Measurements from ENCODE around the gene MRFAP1.
"Not testable (repeated sequence)": the region's sequence is repeated elsewhere in the genome, so short reads cannot be mapped to it uniquely, and the experiment has no call there.

The MRFAP1 gene

DNA sequence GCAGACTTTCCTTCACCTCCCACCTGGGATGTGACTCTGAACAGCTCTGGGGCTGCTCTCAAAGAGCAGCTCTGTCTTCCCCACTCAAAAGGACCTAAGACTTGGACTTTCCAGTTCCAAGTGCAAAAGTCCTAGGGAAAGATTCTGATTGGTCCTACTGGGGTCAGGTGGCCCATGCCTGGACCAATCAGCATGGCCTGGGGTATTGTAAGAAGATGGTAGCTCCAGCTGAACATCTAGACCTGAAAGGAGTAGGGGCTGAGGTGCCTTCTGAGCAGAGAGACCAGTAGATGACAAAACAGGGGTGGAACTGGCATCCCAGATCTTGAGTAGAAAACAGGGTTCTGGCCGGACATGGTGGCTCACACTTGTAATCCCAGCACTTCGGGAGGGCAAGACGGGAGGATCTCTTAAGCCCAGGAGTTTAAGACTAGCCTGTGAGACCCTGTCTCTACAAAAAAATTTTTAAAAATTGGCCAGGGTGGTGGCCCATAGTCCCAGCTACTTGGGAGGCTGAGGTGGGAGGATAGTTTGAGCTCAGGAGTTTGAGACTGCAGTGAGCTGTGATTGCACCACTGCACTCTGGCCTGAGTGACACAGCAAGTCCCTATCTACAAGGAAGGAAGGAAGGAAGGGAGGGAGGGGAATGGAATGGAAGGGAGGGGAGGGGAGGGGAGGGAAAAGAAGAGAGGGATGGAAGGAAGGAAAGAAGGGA, 27.4 kb upstream of the MRFAP1 start:
- no peak for DNase-seq

DNA sequence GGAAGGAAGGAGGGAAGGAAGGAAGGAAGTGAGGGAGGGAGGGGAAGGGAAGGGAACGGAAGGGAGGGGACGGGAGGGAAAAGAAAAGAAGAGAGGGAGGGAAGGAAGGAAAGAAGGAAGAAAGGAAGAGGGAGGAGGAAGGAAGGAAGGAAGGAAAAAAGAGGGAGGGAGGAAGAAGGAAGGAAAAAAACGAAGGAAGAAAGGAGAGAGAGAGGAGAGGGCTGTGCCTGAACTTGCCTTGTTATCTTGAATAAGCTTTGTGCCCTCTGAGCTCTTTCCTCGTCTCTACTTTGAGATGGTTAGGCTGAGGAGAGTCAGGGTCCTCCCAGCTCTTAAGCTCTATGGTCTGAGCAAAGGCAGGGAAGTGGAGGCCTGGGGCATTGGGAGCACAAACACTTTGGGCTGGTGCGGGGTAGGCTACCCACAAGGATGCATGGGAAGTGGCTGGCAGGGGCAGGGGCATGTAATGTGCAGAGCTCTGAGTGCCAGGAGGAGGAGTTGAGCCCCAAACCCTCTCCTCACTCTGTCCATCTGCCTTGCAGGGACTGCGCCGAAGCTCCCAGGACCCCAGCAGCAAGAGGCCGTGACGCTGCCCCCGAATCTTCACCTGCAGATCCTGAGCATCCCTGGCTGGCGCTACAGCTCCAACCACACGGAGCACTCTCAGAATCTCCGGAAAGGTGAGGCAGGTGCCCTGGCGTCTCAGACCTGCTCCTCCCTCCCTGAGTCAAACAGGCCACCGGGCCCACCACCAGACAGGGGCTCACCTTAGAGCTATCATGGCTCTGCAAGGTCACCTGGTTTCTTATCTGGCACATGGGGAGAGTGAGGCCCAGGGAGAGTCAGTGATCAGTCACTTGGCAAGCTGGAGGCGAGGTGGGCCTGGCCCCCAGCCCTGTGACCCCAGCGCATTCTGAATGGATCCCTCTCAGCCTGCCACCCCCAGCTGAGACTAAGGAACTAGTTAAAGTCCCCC, 26.5 kb upstream of the MRFAP1 start:
- no peak for DNase-seq

DNA sequence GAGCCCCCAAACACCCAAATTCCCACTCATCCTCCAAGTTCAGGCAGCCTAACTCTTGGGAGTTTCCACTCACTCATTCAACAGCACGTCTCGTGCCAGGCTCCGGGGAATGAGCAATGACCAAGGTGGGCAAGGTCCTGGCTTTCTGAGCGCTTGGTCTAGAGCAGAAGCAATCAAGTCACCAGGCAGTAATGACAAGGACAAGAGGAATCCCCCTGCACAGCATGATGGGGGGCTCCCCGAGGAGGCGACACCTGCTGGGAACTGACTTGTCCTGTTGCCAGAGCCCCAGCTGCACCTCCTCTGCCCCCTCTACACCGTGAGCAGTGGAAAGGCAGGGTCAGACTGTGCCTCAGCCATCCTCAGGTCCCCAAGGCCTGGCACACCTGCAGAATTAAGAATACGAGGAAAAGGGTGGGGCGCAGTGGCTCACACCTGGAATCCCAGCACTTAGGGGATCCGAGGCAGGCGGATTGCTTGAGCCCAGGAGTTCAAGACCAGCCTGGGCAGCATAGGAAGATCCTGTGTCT, 25.7 kb upstream of the MRFAP1 start:
- DNase-seq = no peak

DNA sequence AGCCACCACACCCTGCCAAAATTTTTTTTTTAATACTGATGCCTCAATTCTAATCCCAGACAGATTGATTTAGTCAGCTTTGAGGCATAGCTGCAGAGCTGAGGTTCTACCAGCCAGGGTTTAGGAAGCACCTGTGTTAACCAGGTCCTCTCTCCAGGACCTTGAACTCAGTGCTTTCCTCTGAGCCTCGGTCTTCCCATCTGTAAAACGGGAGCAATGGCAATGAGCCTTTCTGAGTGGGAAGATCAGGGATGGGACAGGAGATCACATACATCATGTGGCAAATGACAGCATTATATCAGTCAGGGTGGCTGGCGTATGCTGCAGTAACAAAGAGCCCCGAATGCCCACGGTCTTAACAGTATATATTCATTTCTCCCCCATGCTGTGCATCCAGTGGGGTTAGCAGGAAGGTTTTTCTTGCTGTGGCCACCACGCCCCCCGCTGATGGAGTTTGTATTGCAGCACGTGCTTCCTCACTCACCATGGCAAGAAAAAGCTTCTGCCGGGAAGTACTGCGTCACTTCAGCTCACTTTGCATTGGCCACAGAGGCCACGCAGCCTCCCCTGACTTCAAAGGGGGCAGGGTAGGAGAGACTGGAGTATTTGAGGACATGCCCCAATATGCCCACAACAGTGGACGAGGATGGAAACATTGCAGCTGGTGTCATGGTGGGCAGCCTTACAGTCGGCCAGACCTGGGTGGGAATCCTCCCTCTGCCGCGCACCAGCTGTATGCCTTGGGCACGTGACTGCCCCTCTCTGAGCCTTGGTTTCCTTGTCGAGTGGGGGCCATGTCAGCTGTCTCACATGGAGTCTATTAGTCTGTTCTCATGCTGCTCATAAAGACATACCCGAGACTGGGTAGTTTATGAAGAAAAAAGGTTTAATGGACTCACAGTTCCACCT, 24.1 kb upstream of the MRFAP1 start:
- no peak for DNase-seq

DNA sequence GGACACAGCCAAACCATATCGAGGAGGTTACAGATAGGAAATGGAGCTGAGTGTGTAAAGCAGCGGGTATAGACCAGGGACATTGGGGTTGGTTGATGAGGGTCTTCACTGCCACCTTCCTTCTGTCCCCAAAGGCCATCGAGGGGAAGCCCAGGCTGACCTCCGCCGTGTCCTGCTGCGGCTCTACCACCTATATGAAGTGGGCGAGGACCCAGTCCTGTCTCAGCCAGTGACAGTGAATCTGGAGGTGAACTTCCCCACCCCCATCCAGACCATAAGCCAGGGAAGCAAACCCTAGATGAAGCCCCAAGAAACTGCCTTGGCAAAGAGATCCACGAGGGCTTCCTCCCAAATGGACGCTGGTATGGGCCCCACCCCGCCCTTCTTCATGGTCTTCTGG, 23.2 kb upstream of the MRFAP1 start:
- no peak for DNase-seq

DNA sequence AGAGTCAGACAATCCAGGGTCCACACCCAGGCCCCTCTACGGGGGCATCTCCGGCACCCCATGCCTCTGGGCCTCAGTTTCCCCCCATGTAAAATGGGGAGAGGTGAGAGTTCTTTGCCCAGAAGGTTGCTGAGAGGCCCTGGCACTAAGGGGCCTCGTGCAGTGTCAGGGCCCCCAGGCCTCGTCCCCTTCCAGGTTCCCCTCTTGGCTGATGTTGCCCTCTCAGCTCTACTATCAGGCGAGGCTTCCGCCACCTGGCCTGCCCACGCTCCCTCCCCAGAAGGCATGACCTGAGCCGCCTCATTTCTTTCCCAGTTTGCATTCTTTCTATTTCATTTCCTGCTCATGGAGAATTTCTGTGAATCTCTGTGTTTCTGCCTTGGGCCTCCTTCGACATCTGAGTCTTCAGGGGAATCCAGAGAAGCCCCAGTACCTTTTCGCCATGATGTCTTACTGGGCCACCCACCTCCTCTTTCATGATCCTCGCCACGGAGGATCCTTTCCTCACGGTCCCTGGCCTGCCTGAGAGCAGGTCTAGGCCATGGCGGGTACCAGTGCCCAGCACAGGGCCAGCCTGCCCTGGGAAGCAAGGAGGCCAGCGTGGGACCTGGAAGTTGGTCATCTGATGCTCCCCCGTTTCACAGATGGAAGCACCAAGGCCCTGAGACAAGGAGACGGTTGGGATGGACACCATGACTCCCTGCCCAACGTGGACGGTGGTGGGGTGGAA, 21.9 kb upstream of the MRFAP1 start:
- DNase-seq = no peak

DNA sequence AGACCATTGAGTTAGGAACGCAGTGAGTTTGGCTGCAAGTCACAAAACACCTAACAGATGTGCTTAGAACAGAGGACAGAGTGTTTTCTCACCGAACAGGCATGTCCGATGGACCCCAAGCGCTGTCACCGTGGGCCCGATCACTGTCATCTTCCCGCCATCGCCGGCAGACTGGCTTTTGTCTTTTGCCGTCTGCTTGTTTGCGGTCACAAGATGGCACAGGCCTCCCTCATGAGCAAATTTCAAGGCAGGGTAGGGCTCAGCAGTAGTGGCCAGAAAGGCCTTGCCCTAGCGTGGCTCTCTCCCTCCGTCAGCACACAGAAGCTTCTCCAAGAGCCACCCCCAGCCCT, 21.4 kb upstream of the MRFAP1 start:
- no peak for DNase-seq

DNA sequence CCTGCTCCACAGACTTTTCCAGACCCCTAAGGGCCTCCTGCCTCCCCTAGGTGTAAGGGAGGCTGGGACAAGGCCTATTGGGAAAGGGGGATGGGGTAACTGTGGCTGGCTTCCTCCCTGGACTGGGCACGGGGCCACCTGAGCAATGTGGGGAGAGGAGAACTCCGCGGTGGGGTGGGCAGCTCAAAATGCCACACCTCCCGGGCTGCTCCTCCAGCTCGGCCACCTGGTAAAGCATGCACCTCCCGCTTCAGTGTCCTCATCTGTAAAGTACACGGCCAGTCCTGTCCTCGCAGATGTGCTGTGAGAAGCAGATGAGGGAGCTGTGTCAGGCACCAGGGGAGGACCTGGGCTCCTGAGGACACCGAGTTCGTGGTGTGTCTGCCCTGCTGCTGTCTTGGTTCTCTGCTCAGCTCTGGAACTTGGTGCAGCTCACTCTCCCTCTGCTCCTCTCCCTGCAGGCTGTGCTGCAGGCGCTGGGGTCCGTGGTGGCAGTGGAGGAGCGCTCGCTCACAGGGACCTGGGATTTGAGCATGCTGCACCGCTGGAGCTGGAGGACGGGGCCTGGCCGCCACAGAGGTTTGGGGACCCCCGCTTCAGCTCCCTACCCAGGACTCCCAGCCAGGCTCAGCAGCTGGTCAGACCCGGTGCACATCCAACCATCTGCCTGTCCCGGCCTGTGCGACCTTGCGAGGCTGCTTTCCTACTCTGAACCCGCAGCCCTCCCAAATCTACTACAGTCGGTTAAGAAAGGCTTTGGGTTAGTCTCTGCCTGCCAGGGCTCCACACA, 20.8 kb upstream of the MRFAP1 start:
- DNase-seq = no peak

DNA sequence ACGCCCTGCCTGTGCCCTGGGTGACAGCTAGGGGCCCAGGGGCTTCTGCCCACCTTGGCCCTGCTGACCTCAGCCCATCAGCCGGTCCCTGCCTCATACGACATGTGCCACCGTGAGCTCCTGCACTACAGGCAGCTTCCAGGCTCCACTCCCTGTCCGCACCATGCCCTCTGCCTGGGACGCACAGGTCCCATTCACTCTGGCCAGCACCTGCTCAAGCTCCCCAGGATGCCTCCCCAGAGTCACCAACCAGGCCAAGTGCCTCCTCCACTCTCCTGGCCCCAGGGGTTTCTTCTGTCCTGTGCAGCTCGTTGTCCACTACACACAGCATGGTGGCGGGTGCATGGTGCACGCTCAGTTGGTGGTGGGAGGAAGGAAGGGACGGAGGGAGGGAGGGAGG, 20.2 kb upstream of the MRFAP1 start:
- DNase-seq = no peak

DNA sequence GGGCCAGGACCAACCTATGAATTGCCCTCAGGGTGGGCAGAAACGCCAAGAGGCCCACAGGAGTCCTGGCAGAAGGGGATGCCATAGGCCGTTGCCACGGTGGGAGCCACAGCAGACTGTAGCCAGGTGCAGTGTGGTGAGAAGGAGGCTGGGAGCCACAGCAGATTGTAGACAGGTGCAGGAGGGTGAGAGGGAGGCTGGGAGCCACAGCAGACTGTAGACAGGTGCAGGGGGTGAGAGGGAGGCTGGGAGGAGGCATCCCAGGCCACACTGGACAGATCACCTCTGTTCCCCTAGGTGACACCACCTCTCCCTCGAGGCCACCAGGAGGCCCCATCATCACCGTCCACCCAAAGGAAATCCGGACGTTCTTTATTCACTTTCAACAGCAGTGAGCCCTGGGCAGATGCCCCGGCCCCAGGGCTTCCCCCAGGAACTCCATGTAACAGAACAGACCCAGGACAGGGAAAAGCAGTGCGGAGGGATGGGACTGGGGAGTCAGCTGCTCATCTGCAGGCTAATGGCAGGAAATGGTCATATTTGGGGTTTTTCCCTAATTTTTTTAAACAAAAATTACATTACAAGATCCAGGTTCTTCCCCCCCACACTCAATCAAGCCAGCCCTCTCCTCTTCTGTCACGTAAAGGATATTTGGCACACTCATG, 19.5 kb upstream of the MRFAP1 start:
- no peak for DNase-seq

DNA sequence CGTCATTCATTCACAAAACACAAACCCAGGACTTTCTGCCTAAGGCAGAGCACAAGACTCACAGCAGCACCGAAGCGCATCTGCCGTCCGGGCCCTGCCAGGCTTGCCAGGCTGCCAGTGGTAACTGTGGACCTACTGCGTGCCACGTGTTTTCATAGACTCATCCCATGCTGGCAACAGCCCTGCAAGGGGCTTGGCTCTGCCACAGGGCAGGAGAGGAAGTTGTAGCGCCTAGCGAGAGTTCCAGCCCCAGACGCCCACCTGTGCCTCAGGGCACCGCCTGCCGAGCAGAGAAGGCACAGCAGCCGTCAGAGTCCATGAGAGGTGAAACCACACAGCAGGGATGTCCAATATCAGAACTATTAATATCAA, 18.9 kb upstream of the MRFAP1 start:
- no peak for DNase-seq

DNA sequence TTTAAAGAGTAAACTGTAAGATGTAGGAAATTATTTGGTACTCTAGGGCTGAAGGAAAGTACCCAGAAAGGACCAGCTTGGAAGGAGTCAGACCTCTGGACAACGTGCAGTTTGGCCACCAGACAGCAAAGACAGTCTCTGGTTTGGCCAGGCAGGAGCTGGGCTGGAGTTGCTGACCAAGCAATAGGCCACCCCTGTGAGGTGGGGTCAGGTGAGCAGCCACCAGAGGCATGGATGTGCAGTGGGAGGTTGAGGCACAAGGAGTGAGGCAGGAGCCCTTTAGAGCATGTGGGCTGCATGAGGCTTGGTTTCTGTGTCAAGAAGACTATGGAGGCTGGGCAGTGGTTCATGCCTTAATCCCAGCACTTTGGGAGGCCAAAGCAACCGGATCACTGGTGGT, 17.7 kb upstream of the MRFAP1 start:
- DNase-seq = no peak

DNA sequence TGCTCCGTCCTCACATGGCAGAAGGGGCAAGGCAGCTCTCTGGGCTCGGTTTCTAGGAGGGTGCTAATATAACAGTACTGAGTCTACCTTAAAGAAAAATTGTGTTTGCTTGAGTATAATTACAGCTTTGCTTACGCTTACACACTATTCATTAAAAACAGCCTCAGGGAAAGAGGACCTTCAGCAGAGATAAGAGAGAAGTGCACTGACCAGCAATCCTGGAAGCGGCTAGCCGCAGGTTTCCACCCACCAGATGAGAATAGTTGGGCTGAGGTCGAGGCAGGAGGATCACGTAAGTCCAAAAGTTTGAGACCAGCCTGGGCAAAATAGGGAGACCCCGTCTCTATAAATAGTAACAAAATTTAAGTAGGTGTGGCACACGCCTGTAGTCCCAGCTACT, 15.2 kb upstream of the MRFAP1 start:
- DNase-seq = no peak

DNA sequence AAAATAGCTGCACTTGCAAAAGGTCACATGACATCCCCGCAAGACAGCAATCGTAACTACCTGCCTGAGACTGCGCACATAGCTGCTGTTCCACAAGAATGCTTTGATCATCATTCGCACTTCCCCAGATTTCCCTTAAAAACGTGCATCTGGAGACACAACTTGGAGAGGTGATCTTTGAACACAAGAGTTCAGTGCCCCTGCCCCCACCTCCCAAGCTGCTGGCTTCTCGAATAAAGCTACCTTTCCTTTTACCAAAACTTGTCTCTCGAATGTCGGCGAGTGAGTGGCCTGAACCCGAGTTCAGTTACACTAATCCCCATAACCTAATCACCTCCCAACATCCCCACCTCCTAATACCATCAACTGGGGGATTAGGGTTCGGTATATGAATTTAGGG, 14.4 kb upstream of the MRFAP1 start:
- DNase-seq = no peak

DNA sequence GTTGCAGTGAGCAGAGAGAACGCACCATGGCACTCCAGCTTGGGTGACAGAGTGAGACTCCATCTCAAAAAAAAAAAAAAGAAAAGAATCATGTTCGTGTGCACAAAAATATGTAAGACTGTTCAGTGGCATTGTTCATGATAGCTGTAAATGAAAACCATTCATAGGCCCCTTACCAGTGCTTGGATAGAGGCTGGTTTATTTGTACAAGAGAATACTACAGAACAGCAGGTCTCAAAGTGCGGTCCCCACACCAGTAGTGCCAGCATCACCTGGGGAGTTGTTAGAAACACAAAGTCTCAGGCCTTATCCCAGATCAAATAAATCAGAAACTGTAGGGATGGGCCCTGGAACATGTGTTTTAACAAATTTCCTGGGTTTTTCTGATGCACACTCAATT, 12.7 kb upstream of the MRFAP1 start:
- no peak for DNase-seq

DNA sequence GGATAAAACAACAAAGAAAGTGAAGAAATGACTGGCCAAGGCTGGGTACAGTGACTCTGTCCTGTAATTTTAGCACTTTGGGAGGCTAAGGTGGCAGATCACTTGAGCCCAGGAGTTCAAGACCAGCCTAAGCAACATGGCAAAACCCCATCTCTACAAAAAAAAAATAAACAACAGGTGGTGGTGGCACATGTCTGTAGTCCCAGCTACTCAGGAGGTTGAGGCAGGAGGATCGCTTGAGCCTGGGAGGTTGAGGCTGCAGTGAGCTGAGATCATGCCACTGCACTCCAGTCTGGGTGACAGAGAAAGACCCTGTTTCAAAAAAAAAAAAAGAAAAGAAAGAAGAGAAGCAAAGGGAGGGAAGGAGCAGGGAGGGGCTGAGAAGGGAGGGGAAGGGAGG, 12.0 kb upstream of the MRFAP1 start:
- not testable (repeated sequence) for DNase-seq

DNA sequence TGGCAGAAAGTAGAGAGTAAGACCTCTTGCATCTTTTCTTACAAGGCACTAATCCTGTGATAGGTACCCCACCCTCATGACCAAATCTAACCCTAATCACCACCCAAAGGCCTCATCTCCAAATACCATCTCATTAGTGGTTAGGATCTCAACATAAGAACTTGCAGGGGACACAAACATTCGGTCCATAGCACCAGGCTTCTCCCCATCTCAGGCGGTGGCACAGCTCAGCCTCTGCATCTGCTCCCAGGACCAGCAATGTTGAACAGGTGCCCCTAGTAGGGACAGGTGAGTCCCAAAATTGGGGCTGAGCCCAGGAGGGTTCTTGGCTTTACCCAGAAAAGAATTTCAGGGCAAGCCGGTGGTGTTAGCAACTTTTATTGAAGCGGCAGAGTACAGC, 8.4 kb upstream of the MRFAP1 start:
- no peak for DNase-seq

DNA sequence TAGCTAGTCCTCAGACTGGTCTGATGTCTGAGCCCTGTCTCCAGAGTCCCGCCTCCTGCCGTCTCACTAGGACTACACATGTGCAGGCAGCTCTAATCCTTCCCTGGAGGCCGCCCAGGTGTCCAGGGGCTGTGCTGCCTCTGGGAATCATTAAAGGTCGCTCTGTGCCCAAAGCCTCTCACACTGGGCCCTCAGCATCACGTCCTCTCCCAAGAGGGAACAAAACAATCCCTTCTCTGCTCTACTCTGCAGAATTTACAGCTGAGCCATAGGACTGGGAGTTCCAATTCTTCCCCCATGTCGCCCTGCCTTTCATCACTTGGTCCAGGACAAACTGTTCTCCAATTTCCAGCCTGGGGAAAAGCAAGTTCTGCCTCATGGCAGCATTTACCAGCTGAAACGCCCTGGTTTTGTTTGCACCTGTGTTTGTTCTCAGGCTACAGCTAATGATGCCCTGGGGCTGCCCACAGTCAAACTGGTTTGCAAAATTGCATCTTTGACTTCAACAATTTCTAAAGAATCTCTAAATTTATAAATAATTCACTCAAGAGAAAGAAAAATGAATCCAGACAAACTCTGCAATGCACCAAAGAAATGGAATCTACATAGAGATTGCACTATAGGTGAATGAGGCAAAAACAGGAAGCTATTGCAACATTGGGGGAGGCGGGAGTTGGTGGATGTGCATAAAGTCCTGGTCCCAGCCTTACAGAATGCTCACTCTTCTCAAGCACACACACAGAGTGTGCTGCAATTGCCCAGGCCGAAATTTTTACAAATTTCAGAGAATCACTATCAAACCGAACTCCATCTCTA, 7.2 kb upstream of the MRFAP1 start:
- peak; percentile 51 for DNase-seq

DNA sequence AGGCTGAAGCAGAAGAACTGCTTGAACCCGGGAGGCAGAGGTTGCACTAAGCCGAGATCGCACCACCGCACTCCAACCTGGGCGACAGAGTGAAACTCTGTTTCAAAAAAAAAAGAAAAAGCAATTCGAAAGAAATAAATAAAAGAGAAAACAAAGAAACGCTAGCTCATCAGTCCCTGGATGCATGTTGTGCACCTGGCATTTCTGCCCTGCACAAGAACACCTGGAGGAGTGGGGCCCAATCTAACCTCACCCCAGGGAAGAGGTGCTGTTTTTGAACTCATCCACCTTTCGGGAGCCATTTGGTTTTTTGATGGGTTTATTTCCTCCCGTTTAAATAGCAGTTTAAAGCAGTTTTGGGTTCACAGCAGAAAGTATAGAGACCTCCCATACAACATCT, 5.7 kb upstream of the MRFAP1 start:
- no peak for DNase-seq

Measured in fibroblast of skin of scalp (primary cell).